WTC11 (cell line): ENCODE measurements around the gene NUP214. TPM values are rescaled to one million over a fixed set of nuclear protein-coding genes. Genes with fewer than 3 reads are reported as not detected.

Experiments used
- ATAC-seq: fragments of 200-7000 bp; cut with Tn5 transposase; 2 replicates; pipeline ENCODE4 v1.10.0; 2021; ENCODE audit warnings: mild to moderate bottlenecking, moderate library complexity
- CTCF ChIA-PET: fragments of 300-600 bp; sonication (Branson Sonifier 250); formaldehyde crosslinking; loops from one replicate; lab custom pipeline; 2021; ENCODE audit warnings: antibody characterized with exemption; lab: Charles Lee
- POLR2A ChIA-PET: fragments of 350-600 bp; sonication (Branson Sonifier 250); formaldehyde crosslinking; loops from one replicate; lab custom pipeline; 2021; ENCODE audit warnings: antibody characterized with exemption; lab: Charles Lee
- DNase-seq: peaks from one replicate; pipeline ENCODE4 v3.0.0; 2021; ENCODE audit warnings: low spot score
- H3K27ac Mint-ChIP-seq: 2 replicates; pipeline ENCODE4 v1.8.0; 2021; ENCODE audit warnings: mixed read lengths
- H3K27me3 Mint-ChIP-seq: 2 replicates; pipeline ENCODE4 v1.8.0; 2021; ENCODE audit warnings: low read depth, mild to moderate bottlenecking, moderate library complexity, mixed read lengths
- H3K36me3 Mint-ChIP-seq: 2 replicates; pipeline ENCODE4 v1.8.0; 2021; ENCODE audit warnings: mixed read lengths
- H3K4me1 Mint-ChIP-seq: 2 replicates; pipeline ENCODE4 v1.8.0; 2022; ENCODE audit warnings: mixed read lengths
- H3K4me3 Mint-ChIP-seq: 2 replicates; pipeline ENCODE4 v1.8.0; 2021; ENCODE audit warnings: mild to moderate bottlenecking, moderate library complexity, mixed read lengths
- H3K9me3 Mint-ChIP-seq: 2 replicates; pipeline ENCODE4 v1.8.0; 2021; ENCODE audit warnings: mixed read lengths
- ETV6 ChIP-seq: sonication (generic); formaldehyde crosslinking; IDR thresholded peaks from 2 replicates; pipeline ENCODE4 v1.8.1; 2022; ENCODE audit warnings: mild to moderate bottlenecking, missing genetic modification reagents
- FOXP1 ChIP-seq: sonication (generic); formaldehyde crosslinking; IDR thresholded peaks from 2 replicates; pipeline ENCODE4 v1.8.0; 2022; ENCODE audit warnings: missing genetic modification reagents, mild to moderate bottlenecking, moderate library complexity, borderline replicate concordance
- JUN ChIP-seq: sonication (generic); formaldehyde crosslinking; IDR thresholded peaks from 2 replicates; pipeline ENCODE4 v1.8.0; 2023; ENCODE audit warnings: mild to moderate bottlenecking, missing genetic modification reagents
- NFE2L1 ChIP-seq: sonication (generic); formaldehyde crosslinking; IDR thresholded peaks from 2 replicates; pipeline ENCODE4 v1.8.1; 2023; ENCODE audit warnings: missing genetic modification reagents
- NR1H2 ChIP-seq: sonication (generic); formaldehyde crosslinking; IDR thresholded peaks from 2 replicates; pipeline ENCODE4 v1.9.0; 2021; ENCODE audit warnings: mild to moderate bottlenecking, moderate library complexity, missing genetic modification reagents
- NR2C2 ChIP-seq: sonication (generic); formaldehyde crosslinking; IDR thresholded peaks from 2 replicates; pipeline ENCODE4 v1.8.0; 2022; ENCODE audit warnings: mild to moderate bottlenecking, missing genetic modification reagents
- PREB ChIP-seq: sonication (generic); formaldehyde crosslinking; IDR thresholded peaks from 2 replicates; pipeline ENCODE4 v1.8.1; 2022; ENCODE audit warnings: mild to moderate bottlenecking, missing genetic modification reagents, moderate library complexity, borderline replicate concordance
- USF1 ChIP-seq: sonication (generic); formaldehyde crosslinking; IDR thresholded peaks from 2 replicates; pipeline ENCODE4 v1.8.0; 2022; ENCODE audit warnings: mild to moderate bottlenecking, missing genetic modification reagents
- ZNF232 ChIP-seq: sonication (generic); formaldehyde crosslinking; IDR thresholded peaks from 2 replicates; pipeline ENCODE4 v1.8.0; 2022; ENCODE audit warnings: mild to moderate bottlenecking, missing genetic modification reagents
- total RNA-seq: library from RNA; stranded (reverse); gene quantifications from 3 replicates; pipeline ENCODE4 v1.2.3, GENCODE V29; 2021
- TF ChIP-seq, protein P1 (sequence below): sonication (generic); formaldehyde crosslinking; IDR thresholded peaks from 2 replicates; pipeline ENCODE4 v1.8.1; 2023; ENCODE audit warnings: mild to moderate bottlenecking, missing genetic modification reagents, borderline replicate concordance
- TF ChIP-seq, protein P2 (sequence below): fragments of 250-450 bp; sonication (Bioruptor Pico); IDR thresholded peaks from 2 replicates; pipeline ENCODE4 v1.9.0; 2021; ENCODE audit warnings: mild to moderate bottlenecking
- TF ChIP-seq, protein P3 (sequence below): sonication (generic); formaldehyde crosslinking; IDR thresholded peaks from 2 replicates; pipeline ENCODE4 v1.8.0; 2023; ENCODE audit warnings: mild to moderate bottlenecking, missing genetic modification reagents

NUP214 gene
- total RNA-seq, 1 experiment from 2014 or later = 41.8 TPM

- TF ChIP-seq, protein P1, sequence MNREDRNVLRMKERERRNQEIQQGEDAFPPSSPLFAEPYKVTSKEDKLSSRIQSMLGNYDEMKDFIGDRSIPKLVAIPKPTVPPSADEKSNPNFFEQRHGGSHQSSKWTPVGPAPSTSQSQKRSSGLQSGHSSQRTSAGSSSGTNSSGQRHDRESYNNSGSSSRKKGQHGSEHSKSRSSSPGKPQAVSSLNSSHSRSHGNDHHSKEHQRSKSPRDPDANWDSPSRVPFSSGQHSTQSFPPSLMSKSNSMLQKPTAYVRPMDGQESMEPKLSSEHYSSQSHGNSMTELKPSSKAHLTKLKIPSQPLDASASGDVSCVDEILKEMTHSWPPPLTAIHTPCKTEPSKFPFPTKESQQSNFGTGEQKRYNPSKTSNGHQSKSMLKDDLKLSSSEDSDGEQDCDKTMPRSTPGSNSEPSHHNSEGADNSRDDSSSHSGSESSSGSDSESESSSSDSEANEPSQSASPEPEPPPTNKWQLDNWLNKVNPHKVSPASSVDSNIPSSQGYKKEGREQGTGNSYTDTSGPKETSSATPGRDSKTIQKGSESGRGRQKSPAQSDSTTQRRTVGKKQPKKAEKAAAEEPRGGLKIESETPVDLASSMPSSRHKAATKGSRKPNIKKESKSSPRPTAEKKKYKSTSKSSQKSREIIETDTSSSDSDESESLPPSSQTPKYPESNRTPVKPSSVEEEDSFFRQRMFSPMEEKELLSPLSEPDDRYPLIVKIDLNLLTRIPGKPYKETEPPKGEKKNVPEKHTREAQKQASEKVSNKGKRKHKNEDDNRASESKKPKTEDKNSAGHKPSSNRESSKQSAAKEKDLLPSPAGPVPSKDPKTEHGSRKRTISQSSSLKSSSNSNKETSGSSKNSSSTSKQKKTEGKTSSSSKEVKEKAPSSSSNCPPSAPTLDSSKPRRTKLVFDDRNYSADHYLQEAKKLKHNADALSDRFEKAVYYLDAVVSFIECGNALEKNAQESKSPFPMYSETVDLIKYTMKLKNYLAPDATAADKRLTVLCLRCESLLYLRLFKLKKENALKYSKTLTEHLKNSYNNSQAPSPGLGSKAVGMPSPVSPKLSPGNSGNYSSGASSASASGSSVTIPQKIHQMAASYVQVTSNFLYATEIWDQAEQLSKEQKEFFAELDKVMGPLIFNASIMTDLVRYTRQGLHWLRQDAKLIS (CRISPR knock-in tag) = no peak
- TF ChIP-seq FOXP1 (CRISPR knock-in tag) = no peak
- no peak for TF ChIP-seq NR1H2
- no peak for TF ChIP-seq NFE2L1 (CRISPR knock-in tag)
- TF ChIP-seq ZNF232 (CRISPR knock-in tag) = no peak
These were observed 44.3 kb downstream of the NUP214 start (continued) for GRCh38 chr9:131169563-131170240.

DNA sequence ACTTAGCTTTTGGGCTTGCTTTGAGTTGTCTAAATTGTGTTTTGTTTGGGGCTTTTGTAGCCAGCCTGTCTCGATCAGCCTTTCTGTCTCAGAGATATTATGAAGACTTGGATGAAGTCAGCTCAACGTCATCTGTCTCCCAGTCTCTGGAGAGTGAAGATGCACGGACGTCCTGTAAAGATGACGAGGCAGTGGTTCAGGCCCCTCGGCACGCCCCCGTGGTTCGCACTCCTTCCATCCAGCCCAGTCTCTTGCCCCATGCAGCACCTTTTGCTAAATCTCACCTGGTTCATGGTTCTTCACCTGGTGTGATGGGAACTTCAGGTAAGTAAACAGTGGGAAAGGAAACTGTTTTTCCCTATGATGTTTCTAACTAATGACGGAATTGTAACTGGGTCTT lies 48.6 kb downstream of the NUP214 start:
- Mint-ChIP-seq H3K36me3 (peaks cover 44% of the 10 kb centered on the region), H3K27me3 (no peaks in the 10 kb centered on the region), H3K27ac (no peak overlapping the region), H3K9me3 (peaks cover 5% of the 10 kb centered on the region; the same call in 1 of the 2 replicates), H3K4me3 (no peak overlapping the region), H3K4me1 (no peaks in the 10 kb centered on the region)
- CTCF ChIA-PET = no interaction called here
- POLR2A ChIA-PET = no interaction called here
- DNase-seq (no peak), ATAC-seq (no peak)
- no peak for TF ChIP-seq NR2C2 (CRISPR knock-in tag)
- no peak for TF ChIP-seq PREB (CRISPR knock-in tag)

GRCh38 chr9:131174681-131175239 lies 49.4 kb downstream of the NUP214 start:
- POLR2A ChIA-PET = no interaction called here
- Mint-ChIP-seq H3K27ac (no peak overlapping the region), H3K36me3 (peaks cover 50% of the 10 kb centered on the region), H3K9me3 (peaks cover 5% of the 10 kb centered on the region; the same call in 1 of the 2 replicates), H3K4me3 (no peak overlapping the region), H3K4me1 (no peaks in the 10 kb centered on the region), H3K27me3 (no peaks in the 10 kb centered on the region)
- DNase-seq (no peak), ATAC-seq (no peak)
- CTCF ChIA-PET = no interaction called here
- TF ChIP-seq, protein P2, sequence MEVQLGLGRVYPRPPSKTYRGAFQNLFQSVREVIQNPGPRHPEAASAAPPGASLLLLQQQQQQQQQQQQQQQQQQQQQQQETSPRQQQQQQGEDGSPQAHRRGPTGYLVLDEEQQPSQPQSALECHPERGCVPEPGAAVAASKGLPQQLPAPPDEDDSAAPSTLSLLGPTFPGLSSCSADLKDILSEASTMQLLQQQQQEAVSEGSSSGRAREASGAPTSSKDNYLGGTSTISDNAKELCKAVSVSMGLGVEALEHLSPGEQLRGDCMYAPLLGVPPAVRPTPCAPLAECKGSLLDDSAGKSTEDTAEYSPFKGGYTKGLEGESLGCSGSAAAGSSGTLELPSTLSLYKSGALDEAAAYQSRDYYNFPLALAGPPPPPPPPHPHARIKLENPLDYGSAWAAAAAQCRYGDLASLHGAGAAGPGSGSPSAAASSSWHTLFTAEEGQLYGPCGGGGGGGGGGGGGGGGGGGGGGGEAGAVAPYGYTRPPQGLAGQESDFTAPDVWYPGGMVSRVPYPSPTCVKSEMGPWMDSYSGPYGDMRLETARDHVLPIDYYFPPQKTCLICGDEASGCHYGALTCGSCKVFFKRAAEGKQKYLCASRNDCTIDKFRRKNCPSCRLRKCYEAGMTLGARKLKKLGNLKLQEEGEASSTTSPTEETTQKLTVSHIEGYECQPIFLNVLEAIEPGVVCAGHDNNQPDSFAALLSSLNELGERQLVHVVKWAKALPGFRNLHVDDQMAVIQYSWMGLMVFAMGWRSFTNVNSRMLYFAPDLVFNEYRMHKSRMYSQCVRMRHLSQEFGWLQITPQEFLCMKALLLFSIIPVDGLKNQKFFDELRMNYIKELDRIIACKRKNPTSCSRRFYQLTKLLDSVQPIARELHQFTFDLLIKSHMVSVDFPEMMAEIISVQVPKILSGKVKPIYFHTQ (CRISPR knock-in tag) = no peak
- no peak for TF ChIP-seq JUN (CRISPR knock-in tag)

- POLR2A ChIA-PET = interaction anchor here (0.5 kb wide), 1 partner anchor 1192 kb away, joined by 4 read pairs; no protein-coding TSS in a partner anchor
- CTCF ChIA-PET = interaction anchor here (0.6 to 3.3 kb wide), 10 partner anchors 16 to 211 kb away, joined by 3 to 55 read pairs (median 4); no protein-coding TSS in a partner anchor
These were observed 52.5 kb downstream of the NUP214 start for GRCh38 chr9:131177898-131178297.

More at GRCh38 chr9:131177898-131178297, 52.5 kb downstream of the NUP214 start:
- no peak for DNase-seq
- Mint-ChIP-seq H3K27me3 (no peaks in the 10 kb centered on the region), H3K9me3 (no peaks in the 10 kb centered on the region), H3K36me3 (peaks cover 35% of the 10 kb centered on the region), H3K4me3 (no peak overlapping the region), H3K4me1 (no peaks in the 10 kb centered on the region)
- TF ChIP-seq USF1 (CRISPR knock-in tag) (no peak), ETV6 (CRISPR knock-in tag) (no peak)
- TF ChIP-seq, protein P3, sequence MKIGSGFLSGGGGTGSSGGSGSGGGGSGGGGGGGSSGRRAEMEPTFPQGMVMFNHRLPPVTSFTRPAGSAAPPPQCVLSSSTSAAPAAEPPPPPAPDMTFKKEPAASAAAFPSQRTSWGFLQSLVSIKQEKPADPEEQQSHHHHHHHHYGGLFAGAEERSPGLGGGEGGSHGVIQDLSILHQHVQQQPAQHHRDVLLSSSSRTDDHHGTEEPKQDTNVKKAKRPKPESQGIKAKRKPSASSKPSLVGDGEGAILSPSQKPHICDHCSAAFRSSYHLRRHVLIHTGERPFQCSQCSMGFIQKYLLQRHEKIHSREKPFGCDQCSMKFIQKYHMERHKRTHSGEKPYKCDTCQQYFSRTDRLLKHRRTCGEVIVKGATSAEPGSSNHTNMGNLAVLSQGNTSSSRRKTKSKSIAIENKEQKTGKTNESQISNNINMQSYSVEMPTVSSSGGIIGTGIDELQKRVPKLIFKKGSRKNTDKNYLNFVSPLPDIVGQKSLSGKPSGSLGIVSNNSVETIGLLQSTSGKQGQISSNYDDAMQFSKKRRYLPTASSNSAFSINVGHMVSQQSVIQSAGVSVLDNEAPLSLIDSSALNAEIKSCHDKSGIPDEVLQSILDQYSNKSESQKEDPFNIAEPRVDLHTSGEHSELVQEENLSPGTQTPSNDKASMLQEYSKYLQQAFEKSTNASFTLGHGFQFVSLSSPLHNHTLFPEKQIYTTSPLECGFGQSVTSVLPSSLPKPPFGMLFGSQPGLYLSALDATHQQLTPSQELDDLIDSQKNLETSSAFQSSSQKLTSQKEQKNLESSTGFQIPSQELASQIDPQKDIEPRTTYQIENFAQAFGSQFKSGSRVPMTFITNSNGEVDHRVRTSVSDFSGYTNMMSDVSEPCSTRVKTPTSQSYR = no peak
- TF ChIP-seq, all 79 proteins: peak for 0
- peak overlapping the region; percentile 64; the same call in 1 of the 2 replicates for H3K27ac Mint-ChIP-seq
- ATAC-seq = no peak
